VCaP (cell line): ENCODE data around the gene MLST8.

ENCODE experiments used
- H3K27ac ChIP-seq: fragments of 450-650 bp; 2 replicates; pipeline ENCODE4 v1.5.1; 2017
- TF ChIP-seq, protein P1 (sequence below): fragments of 450-650 bp; conservative IDR thresholded peaks from 2 replicates; pipeline ENCODE4 v1.5.1; 2017; ENCODE audit warnings: mild to moderate bottlenecking, moderate library complexity

The MLST8 gene

DNA sequence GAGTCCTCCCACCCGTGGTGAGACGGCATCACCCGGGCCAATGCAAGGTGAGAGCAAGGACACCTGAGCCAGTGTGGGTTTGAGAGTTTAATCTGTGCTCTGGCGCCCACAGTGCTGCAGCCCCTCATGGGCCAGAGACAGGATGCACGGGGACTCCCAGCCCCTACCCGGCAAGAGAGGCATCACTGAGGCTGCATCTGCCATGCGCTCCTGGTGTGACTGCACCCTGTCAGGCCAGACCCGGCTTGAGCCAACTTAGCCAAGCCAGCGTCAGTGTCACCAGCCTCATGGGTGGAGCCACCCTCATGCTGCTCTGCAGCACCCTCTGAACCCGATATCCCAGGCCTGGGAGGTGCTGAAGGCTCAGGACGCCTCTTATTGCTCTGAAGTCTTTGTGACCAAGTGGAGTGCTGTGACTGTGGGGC, 6.7 kb downstream of the MLST8 start:
- H3K27ac ChIP-seq: peak overlapping the region; percentile 75
- TF ChIP-seq, protein P1, sequence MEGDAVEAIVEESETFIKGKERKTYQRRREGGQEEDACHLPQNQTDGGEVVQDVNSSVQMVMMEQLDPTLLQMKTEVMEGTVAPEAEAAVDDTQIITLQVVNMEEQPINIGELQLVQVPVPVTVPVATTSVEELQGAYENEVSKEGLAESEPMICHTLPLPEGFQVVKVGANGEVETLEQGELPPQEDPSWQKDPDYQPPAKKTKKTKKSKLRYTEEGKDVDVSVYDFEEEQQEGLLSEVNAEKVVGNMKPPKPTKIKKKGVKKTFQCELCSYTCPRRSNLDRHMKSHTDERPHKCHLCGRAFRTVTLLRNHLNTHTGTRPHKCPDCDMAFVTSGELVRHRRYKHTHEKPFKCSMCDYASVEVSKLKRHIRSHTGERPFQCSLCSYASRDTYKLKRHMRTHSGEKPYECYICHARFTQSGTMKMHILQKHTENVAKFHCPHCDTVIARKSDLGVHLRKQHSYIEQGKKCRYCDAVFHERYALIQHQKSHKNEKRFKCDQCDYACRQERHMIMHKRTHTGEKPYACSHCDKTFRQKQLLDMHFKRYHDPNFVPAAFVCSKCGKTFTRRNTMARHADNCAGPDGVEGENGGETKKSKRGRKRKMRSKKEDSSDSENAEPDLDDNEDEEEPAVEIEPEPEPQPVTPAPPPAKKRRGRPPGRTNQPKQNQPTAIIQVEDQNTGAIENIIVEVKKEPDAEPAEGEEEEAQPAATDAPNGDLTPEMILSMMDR: no peak

DNA sequence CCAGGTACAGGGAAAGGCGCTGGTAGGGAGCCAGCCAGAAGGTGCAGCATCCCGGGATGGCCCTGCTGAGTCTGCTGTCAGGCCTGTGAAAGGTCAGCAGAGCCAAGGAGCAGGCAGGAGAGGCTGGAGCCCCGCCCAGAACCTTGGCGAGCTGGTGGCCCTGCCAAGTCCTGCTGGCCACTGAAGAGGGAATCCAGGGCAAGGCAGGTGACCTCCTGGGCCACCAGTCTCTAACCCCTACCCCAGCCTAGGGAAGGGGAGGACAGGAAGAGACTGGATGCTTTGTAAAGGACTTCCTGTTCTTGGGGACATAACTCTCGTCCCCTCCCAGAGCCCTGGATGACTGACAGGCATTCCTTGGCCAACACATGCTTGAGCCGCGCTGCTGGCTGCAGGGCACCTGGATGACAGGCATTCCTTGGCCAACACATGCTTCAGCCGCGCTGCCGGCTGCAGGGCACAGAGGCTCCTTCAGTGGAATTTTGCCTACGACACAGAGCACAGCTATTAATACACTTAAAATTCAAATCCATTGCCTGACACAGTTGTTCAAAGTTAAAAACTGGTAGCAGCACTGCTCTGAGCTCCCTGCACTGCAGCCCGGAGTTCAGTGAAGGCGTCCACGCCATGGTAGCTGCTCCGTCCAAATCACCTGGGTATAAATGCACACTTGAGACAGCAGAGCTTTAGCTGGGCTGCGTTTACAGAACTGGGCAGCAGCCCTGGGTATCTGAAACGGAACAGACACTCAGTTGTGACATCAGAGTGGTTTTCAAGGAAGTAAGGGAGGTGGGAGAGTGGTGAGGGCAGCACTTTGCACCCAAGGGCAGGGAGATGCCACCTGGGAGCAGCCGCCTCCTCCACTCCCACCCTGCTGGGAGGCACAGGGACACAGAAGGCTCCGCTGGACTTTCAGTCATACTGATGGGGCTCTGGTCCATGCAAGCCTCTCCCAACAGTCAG, 7.4 kb downstream of the MLST8 start:
- TF ChIP-seq, protein P1: no peak
- H3K27ac ChIP-seq: peak overlapping the region; percentile 75

DNA sequence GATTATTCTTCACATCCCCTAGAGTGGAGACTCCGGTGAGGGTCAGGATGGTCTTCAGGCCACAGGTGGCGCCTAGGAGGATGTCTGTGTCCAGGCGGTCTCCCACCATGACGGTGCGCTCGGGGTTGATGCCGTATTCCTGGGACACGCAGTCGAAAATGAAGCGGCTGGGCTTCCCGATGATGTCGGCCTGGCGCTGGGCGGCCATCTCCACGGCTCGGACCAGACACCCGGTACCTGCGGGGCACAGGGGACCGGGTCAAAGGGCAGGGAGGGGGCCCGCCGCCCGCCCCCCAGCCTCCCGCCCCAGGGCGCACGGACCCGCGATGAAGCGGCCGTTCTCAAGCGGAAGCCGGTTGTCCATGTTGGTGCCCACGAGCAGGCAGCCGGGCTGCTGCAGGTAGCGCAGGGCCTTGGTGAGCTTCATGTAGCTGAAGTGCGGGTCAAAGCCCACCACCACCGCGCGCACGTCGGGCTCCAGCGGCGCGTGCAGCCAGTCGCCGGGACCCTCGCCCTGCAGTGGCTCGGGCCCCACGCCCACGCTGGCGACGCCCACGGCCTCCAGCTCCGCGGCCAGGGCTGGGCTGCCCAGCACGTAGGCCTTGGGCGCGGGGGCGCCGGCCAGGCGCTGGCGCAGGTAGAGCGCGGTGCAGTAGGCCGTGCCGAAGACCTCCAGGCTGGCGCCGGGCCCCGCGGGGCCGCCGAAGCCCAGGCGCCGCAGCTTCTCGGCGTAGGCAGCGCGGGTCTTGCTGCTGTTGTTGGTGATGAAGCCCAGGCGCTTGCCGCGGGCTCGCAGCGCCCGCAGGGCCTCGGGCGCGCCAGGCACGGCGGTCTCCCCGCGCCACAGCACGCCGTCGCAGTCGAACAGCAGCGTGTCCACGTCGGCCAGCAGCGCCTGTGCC, 8.8 kb downstream of the MLST8 start:
- peak overlapping the region; percentile 75 for H3K27ac ChIP-seq
- TF ChIP-seq, protein P1: no peak

DNA sequence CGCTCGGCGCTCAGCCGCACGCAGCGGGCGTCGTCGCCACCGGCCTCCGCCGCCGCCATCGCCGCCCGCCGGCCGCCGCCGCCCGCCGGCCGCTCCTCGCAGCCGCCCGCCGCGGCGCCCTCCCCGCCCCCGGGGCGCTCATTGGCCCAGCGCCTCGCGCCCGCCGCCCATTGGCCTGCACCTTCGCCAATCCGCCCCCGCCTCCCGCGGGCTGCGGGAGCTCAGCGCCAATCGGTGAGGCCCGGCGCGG, 9.4 kb downstream of the MLST8 start, which contains the start of gene PGP:
PGP (minus strand) TSS at position 122 of the 250 bp plus-strand sequence; CDS start at position 59, 63 bp downstream.
- TF ChIP-seq, protein P1: no peak
- peak within 1 kb of the TSS; percentile 83 for H3K27ac ChIP-seq

DNA sequence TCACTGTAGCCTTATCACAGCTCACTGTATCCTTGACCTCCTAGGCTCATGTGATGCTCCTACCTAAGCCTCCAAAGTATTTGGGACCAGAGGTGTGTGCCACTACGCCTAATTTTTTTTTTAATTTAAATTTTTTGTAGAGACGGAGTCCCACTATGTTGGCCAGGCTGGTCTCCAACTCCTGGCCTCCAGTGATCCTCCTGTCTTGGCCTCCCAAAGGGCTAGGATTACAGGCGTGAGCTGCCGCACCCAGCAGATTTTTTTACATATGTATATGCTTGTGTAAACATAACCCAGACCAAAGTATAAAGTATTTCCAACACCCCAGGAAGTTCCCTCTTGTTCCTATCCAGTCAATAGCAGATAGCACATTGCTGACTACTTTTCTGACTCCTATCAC, 11.1 kb downstream of the MLST8 start:
- TF ChIP-seq, protein P1: no peak
- peak overlapping the region; percentile 83 for H3K27ac ChIP-seq

DNA sequence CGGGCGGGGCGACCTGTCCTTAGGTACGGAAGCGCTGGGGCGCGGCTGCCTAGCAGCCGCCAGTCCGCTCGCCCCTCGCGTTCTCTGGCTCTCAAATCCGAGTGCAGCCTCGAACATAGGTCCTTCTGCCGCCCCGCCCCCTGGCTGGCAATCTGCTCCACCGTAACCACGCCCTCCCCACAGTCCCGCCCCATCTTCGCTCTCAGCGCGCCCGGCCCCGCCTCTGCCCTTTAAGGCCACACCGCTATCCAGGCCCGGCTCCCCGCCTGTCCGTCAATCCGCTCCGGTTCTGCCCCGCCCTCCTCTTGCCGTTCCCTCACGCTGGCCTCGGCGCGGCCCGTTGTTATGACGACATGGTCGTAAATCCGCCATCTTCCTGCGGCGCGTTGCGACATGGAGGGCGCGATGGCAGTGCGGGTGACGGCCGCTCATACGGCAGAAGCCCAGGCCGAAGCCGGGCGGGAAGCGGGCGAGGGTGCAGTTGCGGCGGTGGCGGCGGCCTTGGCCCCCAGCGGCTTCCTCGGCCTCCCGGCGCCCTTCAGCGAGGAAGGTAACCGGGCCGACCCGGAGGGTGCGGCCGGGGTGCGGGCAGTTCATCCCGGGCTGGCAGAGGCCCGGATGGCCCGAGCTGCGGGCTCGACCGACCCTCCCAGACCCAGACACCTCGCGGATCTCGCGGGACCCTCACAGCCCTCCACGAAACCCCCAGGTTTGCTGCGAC, 18.1 kb downstream of the MLST8 start, which contains the start of gene E4F1:
E4F1 (plus strand) TSS at position 371 of the 721 bp plus-strand sequence; CDS start at position 394, 23 bp downstream.
- peak within 1 kb of the TSS; percentile 80 for H3K27ac ChIP-seq

More for the DNA sequence above, 18.1 kb downstream of the MLST8 start, which contains the start of gene E4F1:
- TF ChIP-seq, protein P1: no peak
